Hypothalamus (tissue), 51 donors: ENCODE measurements around the gene MVD.

Source experiments
- DNase-seq, 51 donors: peaks; one replicate each; lab custom pipeline; 2025; lab: John Stamatoyannopoulos, UW

MVD gene

DNA sequence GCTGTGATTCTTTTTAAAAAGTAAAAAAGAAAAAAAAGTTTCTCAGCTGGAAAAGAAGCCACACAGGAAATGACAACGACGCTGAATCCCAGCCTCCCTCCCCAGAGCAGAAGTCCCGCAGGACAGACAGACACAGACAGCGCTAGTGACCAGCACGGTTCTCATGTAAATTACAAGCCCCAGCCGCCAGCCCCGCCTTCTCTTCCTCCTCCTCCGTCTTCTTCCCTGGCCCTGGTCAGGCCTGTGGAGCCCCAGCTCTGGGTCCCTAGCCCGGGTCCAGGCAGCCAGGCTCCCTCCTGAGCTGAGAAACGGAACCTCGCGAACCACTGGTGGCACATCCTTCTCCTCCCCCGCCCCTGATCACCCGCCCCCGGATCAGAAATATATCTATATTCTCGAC, 31.5 kb downstream of the MVD start:
- DNase-seq, result no peak

DNA sequence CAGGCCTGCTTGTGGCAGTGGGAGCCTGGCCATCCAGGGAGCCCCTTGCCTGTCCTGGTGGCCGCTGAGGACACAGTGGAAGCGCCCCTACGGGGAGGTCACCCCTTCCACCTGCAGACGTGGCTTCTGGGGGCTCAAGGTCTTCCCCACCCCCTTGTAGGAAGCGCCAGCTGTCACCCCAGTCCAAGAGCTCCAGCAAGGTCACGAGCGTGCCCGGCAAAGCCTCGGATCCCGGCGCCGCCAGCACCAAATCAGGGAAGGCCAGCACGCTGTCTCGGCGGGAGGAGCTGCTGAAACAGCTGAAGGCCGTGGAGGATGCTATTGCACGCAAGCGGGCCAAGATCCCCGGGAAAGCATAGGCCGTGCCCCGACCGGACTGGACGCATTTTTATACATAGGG, 31.9 kb downstream of the MVD start:
- DNase-seq, result no peak

DNA sequence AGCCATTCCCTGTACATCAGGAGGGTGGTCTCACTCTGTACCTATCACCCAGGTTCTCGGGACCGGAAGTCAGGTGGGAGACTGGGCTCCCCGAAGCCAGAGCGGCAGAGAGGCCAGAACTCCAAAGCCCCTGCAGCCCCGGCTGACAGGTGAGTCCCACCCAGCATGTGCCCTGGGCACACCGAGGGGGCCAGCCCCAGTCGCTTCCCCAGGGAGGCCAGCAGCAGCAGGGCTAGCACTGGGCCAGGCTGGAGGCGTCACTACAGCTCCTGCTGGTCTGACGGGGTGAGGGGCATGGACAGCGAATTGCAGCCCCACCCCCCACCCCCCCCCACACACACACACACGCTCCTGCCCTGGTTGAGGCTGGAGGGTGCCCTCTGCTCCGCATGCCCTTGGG, 32.5 kb downstream of the MVD start:
- DNase-seq, result no peak

DNA sequence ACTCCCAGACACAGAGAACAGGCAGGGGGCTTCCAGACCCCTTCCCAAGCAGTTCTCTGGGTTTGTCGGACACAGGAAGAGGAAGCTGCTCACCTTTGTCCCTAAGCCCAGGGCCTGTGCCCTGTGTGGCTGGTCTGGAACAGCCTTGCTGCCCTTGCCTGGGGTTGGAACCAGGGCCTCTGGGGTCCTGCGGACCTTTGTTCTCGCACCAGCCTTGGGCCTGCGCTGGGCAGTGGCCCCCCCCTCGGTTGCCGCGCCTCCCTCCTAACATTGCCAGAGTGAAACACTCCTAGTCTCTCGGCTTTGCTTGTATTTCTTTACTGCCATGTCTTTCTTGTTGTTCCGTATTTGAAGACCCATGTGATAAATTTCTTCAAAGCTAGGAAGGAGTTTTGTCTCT, 33.1 kb downstream of the MVD start:
- no peak for DNase-seq

DNA sequence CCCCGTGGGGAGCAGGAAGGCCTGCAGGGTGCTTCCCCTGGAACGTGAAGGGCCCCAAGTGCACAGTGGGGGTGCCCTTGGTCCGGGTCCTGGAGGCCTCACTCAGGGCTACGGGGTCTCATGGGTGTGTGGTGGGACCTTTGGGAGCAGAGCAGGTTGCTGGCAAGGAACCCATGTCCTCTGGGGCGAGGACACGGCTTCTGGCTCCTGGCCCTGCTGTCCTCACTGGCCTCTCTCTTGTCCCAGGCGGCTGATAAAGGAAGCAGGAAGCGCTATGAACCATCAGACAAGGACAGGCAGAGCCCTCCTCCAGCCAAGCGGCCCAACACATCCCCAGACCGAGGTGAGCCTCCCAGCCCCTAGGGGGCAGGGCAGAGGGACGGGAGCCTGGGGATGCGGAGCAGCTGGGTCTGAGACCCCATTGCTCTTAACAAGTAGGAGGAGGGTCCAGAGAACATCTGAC, 34.3 kb downstream of the MVD start:
- no peak for DNase-seq

DNA sequence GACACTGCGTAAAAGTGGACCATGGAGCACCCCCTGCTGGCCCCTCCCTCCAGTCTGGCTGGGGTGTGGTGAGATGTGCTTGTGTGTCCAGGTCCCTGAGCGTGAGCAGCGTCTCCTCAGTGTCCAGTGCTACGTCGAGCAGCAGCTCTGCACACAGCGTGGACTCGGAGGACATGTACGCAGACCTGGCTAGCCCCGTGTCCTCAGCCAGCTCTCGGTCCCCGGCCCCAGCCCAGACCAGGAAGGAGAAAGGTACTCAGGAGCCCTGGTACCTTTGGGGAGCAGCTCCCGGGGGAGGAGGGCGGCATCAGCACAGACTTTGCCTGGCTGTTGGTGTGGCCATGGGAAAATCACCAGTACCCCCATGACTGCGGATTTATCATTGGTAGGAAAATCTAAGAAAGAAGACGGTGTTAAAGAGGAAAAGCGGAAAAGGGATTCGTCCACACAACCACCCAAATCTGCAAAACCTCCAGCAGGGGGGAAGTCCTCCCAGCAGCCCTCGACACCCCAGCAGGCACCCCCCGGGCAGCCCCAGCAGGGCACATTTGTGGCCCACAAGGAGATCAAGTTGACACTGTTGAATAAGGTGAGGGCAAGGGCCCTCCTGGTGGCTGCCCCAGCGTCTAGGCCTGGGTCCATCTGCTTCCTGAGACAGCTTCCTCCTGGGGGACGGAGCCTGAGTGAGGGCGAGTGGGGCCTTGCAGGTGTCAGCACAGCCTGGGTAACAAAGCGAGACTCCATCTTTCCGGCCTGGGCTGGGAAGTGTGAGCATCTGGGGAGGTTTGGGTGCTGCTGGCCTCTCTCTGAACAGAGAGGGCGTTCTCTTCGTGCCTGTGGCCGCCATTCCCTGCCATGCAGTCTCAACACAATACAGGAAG, 35.1 kb downstream of the MVD start:
- DNase-seq, result no peak

DNA sequence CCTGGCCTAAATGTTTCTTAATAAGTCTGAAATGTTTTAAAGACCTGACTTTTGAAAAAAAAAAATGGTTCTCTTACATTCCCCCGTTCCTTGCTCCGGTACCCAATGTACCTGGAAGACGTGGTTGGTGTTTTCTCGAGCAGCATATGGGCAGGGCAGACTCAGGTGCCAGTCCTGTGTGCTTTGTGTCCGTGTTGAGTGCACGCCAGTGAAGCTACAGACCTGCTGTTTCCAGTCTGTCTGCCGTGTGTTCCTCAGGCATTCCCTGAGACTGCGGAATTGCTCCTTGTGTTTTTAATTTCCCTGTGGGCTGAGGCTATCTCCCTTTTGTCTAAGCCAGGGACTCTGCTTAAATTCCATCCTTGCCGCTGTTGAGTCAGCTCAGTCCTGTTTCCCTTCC, 36.2 kb downstream of the MVD start:
- DNase-seq, result no peak

DNA sequence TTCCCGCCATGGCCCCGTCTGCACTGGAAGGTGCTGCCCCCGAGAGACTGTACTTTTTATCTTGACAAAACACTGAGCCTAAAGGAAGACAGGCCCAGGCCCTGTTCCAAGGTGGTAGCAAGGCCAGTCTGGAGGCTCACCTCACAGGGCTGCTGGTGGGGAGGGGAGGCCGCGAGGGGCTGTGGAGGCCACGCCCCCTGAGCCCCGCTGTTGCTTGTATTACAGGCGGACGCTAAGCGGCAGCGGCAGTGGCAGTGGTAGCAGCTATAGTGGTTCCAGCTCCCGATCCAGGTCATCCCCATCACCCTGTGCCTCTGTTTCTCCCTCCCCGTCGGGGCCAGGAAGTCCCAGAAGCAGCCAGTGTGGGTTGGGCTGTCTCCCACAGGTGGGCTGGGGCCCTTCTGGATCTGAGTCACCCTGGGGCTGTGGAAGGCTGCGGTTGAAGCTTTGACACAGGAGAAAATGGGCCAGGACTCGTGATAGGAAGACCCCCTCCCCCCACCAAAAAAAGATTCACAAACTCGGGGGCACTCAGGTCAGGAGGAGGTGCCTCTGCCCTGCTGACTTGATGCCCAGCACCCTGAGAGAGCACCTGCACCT, 37.8 kb downstream of the MVD start:
- no peak for DNase-seq

DNA sequence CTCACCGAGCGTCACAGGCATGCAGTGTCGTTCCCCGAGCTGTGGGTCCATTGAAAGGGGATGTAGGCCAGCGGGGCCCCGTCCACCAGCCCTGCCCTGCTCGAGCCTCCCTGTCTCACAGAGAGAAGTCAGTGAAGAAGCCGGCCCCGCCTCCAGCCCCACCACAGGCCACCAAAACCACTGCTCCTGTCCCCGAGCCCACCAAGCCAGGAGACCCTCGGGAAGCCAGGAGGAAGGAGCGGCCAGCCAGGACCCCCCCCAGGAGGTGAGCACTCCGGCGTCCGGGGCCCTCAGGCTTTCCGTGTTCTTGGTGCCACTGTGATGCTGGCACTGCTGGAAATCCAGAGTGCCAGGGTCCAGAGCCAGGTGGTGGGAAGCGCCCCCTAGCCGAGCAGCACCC, 38.4 kb downstream of the MVD start:
- no peak for DNase-seq

DNA sequence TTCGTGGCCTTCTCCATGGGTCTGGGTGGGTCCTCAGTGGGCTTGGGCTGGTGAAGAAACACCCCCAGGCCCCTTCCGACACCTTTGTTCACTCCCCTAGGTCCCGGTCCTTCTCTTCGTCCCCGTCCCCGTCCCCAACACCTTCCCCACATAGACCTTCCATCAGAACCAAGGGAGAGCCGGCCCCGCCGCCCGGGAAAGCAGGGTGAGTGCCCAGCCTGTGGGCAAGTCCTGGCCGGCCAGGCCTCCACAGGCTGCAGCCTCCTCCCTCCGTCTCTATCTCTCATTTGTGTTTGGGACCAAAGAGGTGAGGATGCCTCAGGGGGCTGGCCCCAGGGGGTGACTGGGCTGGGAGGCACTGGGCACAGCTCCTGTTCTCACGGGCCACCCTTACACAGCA, 39.0 kb downstream of the MVD start:
- no peak for DNase-seq

DNA sequence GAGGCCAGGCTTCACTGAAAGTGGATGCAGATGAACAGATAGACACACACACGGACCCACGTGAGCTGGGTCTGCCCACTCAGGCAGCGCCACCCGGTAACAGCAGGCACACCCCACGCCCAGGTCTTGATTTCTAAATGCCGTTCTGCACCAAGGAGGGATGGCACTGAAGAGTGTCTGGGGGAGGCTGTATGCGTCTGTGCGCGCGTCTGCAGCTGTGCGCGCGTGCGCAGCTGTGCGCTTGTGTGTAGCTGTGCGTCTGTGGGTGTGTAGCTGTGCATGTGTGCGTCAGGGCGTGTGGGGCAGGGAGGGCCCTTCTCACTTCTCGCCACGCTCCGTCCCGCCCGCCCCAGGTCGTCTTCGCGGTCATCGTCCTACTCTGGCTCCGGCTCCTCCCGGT, 40.0 kb downstream of the MVD start:
- no peak for DNase-seq

DNA sequence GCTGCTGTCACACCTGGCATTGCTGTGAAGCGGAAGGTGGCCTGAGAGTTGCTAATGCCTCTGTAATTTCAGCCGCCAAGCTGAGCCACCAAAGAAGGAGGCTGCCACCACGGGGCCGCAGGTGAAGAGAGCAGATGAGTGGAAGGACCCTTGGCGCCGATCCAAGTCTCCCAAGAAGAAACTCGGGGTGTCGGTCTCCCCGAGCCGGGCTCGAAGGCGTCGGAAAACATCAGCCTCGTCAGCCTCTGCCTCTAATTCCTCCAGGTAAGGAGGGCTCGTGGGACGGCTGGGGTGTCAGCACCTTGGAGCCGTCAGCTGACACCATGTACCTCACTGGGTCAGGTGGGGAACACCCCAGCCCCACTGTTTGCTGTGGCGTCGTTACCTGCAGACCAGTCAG, 40.8 kb downstream of the MVD start:
- DNase-seq, result no peak

DNA sequence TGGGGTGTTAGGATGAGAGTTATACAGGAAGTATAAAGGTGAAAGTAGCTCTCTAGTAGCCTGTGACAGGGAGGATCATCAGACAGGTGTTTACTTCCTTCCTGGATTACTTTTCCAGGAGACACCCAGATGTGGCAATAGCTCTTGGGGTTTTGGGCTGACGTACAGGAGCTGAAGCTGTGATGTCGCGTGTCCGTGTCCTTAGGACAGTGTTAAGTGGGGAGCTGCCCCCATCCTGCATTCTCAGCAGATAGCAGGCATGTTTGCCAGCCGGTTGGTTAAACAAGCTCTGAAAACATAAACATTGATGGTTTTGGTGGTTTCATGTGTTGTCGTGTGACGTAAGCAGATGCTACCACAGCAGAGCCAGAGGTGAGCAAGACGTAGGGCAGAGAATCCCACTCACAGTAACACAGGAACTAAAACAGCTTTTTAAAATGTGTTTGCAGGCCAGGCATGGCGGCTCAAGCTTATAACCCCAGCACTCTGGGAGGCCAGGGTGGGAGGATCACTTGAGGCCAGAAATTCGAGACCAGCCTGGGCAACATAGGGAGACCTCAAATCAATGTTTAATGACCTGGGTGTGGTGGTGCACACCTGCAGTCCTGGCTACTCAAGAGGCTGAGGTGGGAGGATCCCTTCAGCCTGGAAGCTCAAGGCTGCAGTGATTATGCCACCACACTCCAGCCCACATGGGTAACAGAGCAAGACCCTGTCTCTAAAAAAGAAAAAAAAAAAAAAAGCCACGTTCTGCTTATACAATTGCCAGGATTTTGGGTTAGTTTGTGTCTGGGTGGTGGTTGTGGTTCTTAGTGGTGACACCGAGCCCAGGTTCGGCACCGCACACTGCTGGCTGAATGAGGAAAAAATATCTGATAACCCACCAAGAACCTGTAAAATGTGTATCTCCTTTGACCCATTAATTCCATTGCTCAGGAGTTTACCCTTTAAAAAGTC, 42.8 kb downstream of the MVD start:
- no peak for DNase-seq

DNA sequence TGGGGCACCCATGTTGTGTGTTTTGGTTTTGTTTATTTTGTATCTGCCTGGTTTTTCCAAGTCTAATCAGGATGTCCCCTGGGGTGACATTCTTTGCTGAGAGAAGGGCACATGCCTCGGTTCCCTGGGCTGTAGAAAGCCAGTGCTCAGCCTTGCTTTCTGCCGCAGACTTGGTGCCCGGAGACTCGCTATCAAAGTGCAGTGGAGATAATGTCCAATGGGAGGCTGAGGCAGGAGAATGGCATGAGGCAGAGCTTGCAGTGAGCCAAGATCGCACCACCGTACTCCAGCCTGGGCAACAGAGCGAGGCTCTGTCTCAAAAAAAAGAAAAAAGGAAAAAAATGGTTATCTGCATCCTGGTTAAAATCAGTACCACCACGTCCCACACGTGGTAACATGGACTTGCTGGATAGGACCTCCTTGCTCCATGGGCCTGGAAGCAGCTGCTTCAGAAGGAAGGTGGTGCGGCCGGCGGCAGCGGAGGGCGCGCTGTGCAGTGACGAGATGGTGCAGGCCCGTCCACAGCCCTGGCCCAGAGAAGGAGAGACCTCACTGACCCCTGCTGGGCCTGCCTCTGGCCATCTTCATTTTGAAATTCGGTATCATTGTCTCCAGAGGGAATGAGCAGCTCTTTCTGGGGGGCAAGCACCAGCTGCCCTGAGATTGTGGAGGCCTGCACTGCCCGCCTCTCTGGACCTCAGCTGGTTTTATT, 43.8 kb downstream of the MVD start:
- DNase-seq, result no peak

DNA sequence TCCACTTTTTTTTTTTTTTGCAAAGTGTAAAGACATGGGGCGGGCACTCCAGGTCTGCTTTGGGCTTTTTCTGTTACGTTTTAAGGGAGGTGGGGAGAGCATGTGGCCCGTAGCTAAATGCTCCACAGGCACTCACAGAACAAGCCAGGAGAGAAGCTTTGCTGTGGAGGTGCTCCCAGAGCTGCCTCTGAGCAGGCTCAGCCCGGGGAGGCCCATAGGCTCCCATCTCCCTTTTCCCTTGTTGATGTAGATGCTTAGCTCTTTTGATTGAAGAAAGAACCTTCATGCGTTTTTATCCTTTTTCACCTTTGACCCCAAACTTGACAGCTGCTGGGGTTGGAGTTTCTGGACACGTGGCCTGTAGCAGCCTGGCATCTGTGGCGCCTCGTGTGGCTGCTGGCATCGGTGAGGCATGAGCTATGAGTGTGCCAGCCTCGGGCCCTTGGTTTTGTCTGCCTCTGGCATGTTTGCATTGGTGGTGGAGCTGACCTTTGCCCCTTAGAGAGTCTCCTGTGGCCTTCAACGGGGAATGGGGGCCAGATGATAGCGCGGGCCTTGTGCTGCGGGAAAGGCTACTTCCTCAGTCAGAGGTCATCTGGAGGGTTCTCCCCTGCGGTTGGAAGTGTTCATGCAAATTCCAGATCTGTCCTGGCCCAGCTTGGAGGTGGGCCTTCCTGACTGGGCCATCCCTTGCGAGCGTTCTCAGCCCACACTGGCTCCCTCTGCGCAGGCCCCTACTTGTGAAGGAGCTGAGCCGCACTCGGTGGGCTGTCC, 44.5 kb downstream of the MVD start:
- no peak for DNase-seq

DNA sequence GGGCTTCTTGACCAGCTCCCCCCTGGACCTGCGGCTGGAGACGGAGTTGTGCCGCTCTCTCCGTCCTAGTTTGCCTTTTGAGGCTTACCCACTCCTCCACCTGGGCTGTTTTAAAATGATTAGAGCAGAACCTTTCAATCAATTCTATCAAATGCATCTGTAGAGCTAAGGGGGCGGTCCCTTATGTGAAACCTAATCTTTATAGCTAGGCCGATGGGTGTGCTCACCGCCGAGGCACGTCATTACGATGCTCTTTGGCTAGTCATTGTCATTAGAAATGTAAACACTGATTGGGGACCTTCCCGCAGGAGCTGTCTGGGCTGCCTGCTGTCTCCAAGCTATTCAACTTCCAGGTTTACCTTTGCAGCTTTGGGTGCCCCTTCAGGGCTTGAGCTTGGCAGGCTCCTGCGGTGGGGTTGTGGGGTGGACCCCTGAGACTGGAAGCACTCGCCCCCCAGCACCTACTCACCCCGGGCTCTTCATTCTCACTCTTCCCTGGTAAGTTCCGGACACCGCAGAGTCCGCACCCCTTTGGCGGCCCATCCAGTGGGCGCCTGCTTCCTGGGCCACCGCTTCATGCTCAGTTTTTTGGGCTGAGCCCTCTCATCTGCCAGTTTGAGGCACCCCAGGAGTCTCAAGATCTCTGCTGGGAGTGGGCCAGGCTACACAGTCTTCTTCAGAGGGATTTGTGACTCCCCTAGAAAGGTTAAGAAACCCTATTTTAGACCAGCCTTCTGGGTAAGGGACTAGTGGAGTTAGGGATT, 45.4 kb downstream of the MVD start:
- no peak for DNase-seq

DNA sequence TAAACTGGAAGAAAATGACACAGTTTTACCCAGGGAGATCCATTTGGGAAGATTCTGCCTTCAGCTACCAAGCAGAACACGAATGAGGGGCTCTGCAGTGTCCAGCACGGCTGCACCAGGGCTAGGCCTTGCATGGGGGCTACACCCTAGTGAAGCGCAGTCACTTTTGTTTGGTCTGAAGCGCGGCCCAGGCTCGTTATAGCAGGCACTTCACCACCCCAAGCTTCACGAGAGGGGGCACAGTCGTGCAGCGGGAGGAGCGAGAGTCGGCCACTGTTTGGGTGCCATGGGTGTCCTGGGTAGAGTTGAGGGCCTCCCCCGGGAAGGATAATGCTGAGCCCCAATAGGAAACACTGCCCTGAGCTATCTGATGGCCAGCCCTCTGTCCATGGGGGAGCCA, 46.2 kb downstream of the MVD start:
- DNase-seq, result no peak

DNA sequence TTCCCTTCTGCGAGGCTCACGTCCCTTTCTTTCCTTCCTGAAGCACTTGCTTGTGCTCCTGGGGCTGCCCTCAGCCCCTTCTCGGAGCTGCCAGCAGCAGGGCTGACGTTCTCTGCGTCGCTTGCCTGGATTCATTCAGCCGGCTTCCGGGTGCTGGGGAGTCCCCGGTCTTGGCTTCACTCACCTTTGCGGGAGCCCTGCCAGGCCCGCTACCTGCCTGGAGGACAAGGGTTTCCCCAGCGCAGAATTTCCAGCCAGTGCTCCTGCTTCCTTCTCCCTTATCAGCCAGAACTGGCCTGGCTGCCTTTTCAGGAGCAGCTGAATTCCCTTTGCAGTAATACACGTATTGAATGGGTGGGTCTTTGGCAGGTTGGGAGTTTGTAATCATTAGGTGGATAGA, 46.6 kb downstream of the MVD start:
- DNase-seq, result no peak
